ENCODE measurements around the gene CIB4. TPM values are rescaled to one million over a fixed set of nuclear protein-coding genes. Genes with fewer than 3 reads are reported as not detected.

The CIB4 gene
- total and polyA plus RNA-seq, 9 of the 15 experiments (the other 6 are each of a cell fraction or from before 2014, with no cell fraction given), result not detected

DNA sequence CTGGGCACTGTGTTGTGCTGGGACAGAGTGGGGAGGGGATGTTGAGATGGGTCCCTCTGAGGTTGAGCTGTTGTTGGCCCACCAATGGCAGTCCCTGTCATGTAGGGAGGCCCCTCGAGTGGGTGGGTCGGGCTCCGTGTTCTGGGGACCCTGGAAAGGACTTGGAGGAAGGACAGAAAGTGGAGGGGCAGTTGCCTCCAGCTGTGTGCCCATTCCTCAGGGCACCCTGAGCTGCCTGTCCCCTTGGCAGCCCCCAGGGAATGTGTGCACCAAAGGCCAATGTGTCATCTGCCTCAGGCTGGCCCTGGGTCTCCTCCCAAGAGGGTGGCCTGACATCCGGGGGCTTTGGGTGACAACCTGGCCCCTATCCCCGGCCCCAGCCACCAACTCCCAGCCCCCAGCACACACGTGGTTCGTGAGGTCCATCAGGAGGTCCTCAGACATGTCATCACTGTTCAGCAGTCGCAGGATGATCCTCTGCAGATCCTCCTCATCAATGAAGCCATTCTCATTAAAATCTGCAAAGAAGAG is 57.7 kb downstream of the CIB4 start:
- in situ Hi-C loops (cut with MboI) (no loop called here), intact Hi-C loops (cut with micrococcal nuclease) (no loop called here)
- H3K36me3 ChIP-seq (ENCODE audit: control insufficient read depth, insufficient read depth, low read length), result no peaks in the 10 kb centered on the region
- ATAC-seq, result no peak
- H2AFZ ChIP-seq (ENCODE audit: low read depth, low read length), result no peak overlapping the region
- CTCF ChIA-PET (ENCODE audit: low intra/inter-chr PET ratio), result no interaction called here
- no peak for FAIRE-seq
- no peak for DNase-seq (ENCODE audit: extremely low read depth in 1 of 4, low spot score in 3 of 4)
- peaks cover 48 to 91% of the 10 kb centered on the region in 2 experiments for H3K27me3 ChIP-seq (ENCODE audit: control insufficient read depth in 2 of 2, insufficient read depth in 2 of 2, low read length in 2 of 2)
- no peak overlapping the region for H3K4me3 ChIP-seq
- POLR2A ChIA-PET, result interaction anchor here (1.1 kb wide), 1 partner anchor 14 kb away, joined by 3 read pairs; no protein-coding TSS in a partner anchor
- H3K4me2 ChIP-seq (ENCODE audit: insufficient read depth, low read length), result no peak overlapping the region
- 0% methylated on average over 8 of the region's 8 CpGs for whole genome bisulfite sequencing (ENCODE audit: insufficient coverage, low coverage, missing lambda C conversion rate)
- no TSS peak for BruUV-seq (replicated peaks)
- TF ChIP-seq ZNF212 (CRISPR knock-in tag; IDR thresholded peaks at IDR 0.05) (no peak), EP300 (IDR thresholded peaks at IDR 0.05; ENCODE audit: low read length) (no peak), MTF1 (CRISPR knock-in tag; IDR thresholded peaks at IDR 0.05; ENCODE audit: borderline replicate concordance) (no peak), PRMT5 (CRISPR knock-in tag; IDR thresholded peaks at IDR 0.05) (no peak), HIVEP1 (CRISPR knock-in tag; IDR thresholded peaks at IDR 0.05) (no peak), EGR1 (conservative IDR thresholded peaks at IDR 0.05) (no peak), SMC3 (conservative IDR thresholded peaks at IDR 0.05; ENCODE audit: insufficient read depth, low read depth, low read length) (no peak), CEBPG (CRISPR knock-in tag; IDR thresholded peaks at IDR 0.05) (no peak), CEBPG (tag; conservative IDR thresholded peaks at IDR 0.05 in 1 of 2, IDR thresholded peaks at IDR 0.05 in 1 of 2) (no peak), MCM5 (IDR thresholded peaks at IDR 0.05; ENCODE audit: low read depth) (no peak)
- H3K27ac ChIP-seq (ENCODE audit: extremely low read depth, low read depth, low read length), result no peak overlapping the region
- no peaks in the 10 kb centered on the region for H3K4me1 ChIP-seq (replicated peaks in 1 of 2; ENCODE audit: control insufficient read depth in 2 of 2, insufficient read depth in 2 of 2, low read length in 2 of 2)
- 0 out of 2 replicates have a peak, but pooled peaks cover 9% of the 10 kb centered on the region for H4K20me1 ChIP-seq (replicated peaks; ENCODE audit: control insufficient read depth, insufficient read depth, low read length)
- no peaks in the 10 kb centered on the region for H3K9me3 ChIP-seq (replicated peaks; ENCODE audit: control insufficient read depth, insufficient read depth, low read depth, low read length)
- no peaks in the 10 kb centered on the region for H3K79me2 ChIP-seq (ENCODE audit: control insufficient read depth, insufficient read depth, low read length)
- H3K9me1 ChIP-seq (ENCODE audit: control insufficient read depth, insufficient read depth, low read length), result no peaks in the 10 kb centered on the region
- H3K9ac ChIP-seq (ENCODE audit: insufficient read depth in 1 of 2, low read depth in 2 of 2, low read length in 2 of 2), result 0 out of 4 replicates have a peak overlapping the region, but pooled peaks of 1 of the 2 experiments have one; percentile 13
